Fibroblast of upper back skin (primary cell): ENCODE data around the gene LPIN3.

Source experiments
- DNase-seq: peaks from one replicate; pipeline ENCODE4 v3.0.0-alpha.2; 2013

Gene LPIN3

GRCh38 chr20:41352106-41352505, 11.5 kb downstream of the LPIN3 start:
- no peak for DNase-seq

GRCh38 chr20:41352666-41353065, 12.0 kb downstream of the LPIN3 start:
- no peak for DNase-seq

GRCh38 chr20:41353530-41353929, 12.9 kb downstream of the LPIN3 start:
- DNase-seq: no peak

- no peak for DNase-seq
Observed at GRCh38 chr20:41355192-41355591, 14.6 kb downstream of the LPIN3 start.

GRCh38 chr20:41355598-41356203, 15.1 kb downstream of the LPIN3 start:
- no peak for DNase-seq

- no peak for DNase-seq
Observed at GRCh38 chr20:41356951-41357350, 16.3 kb downstream of the LPIN3 start.

- DNase-seq: no peak
Observed at GRCh38 chr20:41357424-41358163, 17.0 kb downstream of the LPIN3 start.

GRCh38 chr20:41358230-41358629, 17.6 kb downstream of the LPIN3 start:
- DNase-seq: no peak

- no peak for DNase-seq
Observed at GRCh38 chr20:41358717-41359116, 18.1 kb downstream of the LPIN3 start.

- no peak for DNase-seq
Observed at GRCh38 chr20:41359541-41360011, 19.0 kb downstream of the LPIN3 start.

- DNase-seq: no peak
Observed at GRCh38 chr20:41360831-41361756, 20.5 kb downstream of the LPIN3 start.

GRCh38 chr20:41361757-41362747, 21.4 kb downstream of the LPIN3 start:
- no peak for DNase-seq

- DNase-seq: no peak
Observed at GRCh38 chr20:41362748-41363140, 22.1 kb downstream of the LPIN3 start.

GRCh38 chr20:41363601-41364000, 23.0 kb downstream of the LPIN3 start:
- DNase-seq: no peak

GRCh38 chr20:41364236-41364855, 23.7 kb downstream of the LPIN3 start:
- DNase-seq: no peak

- no peak for DNase-seq
Observed at GRCh38 chr20:41364967-41365765, 24.5 kb downstream of the LPIN3 start.

- DNase-seq: no peak
Observed at GRCh38 chr20:41365777-41366545, 25.3 kb downstream of the LPIN3 start.

- DNase-seq: no peak
Observed at GRCh38 chr20:41366546-41367392, 26.1 kb downstream of the LPIN3 start, which contains the start of gene EMILIN3. Gene EMILIN3 (minus strand): TSS chr20:41366818. CDS start chr20:41366634, 184 bp downstream.

GRCh38 chr20:41367393-41367695, 26.7 kb downstream of the LPIN3 start:
- no peak for DNase-seq
